Measurements from ENCODE around the gene ARHGAP11B.
"Not testable (repeated sequence)": the region's sequence is repeated elsewhere in the genome, so short reads cannot be mapped to it uniquely, and the experiment has no call there.

GRCh38 chr15:30621342-30621741 lies 4.6 kb upstream of the ARHGAP11B start:
- peak in 1 of 7 experiments; percentile 15 for TF ChIP-seq CTCF (IDR thresholded peaks at IDR 0.05)
- TF ChIP-seq EP300, POLR2A (IDR thresholded peaks at IDR 0.05): not testable (repeated sequence)
